CD4-positive, alpha-beta T cell treated with Interferon gamma for 1 hour (primary cell): ENCODE results near the gene KLHDC4.
A peak's percentile ranks its signal among the peaks of the same experiment; 100 is the strongest.

ENCODE experiments used
- DNase-seq: peaks from one replicate; pipeline ENCODE4 v3.0.0-alpha.2; 2020

Gene KLHDC4

GRCh38 chr16:87715231-87715630 lies 50.6 kb downstream of the KLHDC4 start:
- no peak for DNase-seq

- DNase-seq: peak; percentile 38
These were observed 52.1 kb downstream of the KLHDC4 start for GRCh38 chr16:87713451-87714229.

- no peak for DNase-seq
These were observed 53.5 kb downstream of the KLHDC4 start for GRCh38 chr16:87712184-87712762.

DNA sequence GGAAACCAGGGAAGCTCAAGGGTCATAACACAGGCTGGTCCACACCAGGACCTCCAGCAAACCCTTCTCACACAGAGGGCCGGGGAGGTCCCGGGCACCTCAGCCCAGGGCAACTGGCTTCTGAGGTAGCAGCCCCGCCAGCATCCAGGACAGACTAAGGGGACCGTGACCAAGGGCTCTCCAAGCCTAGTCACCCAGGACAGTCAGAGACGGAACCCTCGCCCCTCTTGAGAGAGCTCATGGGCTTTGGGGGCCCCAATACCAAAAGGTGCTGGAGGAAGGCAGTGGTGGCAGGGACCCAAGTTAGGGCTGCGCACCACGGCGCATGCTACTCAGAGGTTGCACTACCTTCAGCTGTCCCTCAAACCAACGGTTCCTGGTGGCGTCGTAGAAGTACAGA lies 54.9 kb downstream of the KLHDC4 start:
- no peak for DNase-seq

DNA sequence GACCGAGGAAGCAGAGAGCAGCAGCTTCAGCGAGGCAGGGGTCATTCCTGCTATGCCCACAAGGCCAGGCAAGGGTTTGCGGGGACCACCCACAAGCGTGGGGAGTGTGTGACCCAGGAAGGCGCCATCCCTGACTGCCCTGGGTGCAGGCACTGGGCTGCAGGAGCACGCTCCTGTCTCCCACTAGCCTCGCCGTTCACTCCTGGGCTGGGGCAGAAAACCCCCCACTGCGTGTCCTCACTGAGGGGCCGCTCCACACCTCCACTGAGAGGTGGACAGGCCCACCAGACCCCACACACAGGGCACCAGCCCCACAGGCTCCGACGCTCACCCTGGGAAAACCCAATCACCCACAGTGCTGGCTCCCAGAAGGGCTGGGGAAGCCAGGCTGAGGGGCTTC lies 56.1 kb downstream of the KLHDC4 start:
- no peak for DNase-seq

GRCh38 chr16:87708881-87709638 lies 56.7 kb downstream of the KLHDC4 start:
- DNase-seq: no peak

- no peak for DNase-seq
These were observed 57.8 kb downstream of the KLHDC4 start for GRCh38 chr16:87707714-87708580.

DNA sequence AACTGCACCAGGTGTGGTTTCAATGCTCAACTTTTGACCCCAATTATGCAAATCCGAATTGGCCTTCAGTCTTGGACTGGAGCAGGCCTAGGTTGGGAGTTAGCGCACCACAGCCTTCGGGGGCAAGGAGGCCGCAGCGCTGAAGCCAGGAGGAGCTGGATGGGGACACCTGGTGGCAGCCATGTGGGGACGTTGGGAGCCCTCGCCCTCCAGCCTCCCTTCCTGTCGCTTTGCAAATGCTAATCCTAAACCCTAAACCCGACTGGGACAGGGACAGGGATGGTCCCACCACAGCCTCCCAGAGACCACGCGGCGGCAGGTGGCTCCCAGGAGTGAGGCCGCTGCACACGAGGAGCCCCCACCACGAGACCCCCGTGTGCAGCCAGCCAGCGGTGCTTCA lies 58.7 kb downstream of the KLHDC4 start:
- no peak for DNase-seq

GRCh38 chr16:87706278-87707000 lies 59.3 kb downstream of the KLHDC4 start:
- DNase-seq: no peak

GRCh38 chr16:87705771-87706277 lies 60.0 kb downstream of the KLHDC4 start:
- DNase-seq: no peak

DNA sequence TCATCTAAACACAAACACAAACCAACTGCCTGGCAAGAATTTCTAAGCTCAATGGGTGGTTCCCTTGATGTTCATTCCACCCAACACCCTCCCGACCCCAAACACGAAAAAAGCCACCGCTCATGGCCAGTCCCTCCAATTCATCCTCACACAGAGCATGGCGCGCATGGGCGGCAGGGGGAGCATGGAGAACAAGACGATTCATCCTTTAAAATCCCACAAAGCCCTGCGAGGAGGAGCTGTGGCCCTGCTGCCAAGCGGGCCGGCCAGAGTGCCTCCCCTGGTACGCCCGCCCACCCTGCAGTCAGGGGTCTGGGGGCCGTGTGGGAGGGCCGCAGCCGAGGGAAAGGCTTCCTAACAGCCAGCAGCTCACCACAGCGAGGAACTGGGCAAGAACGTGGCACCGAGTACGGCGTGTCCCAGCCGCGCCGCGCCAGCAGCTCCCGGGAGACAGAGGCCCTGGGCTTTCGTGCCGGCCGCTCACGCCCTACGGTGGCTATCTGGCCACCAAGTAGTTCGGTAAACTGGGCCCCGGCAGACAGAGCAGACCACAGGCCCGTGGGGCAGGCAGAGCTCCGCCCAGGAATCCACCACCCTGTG lies 60.9 kb downstream of the KLHDC4 start:
- DNase-seq: no peak

DNA sequence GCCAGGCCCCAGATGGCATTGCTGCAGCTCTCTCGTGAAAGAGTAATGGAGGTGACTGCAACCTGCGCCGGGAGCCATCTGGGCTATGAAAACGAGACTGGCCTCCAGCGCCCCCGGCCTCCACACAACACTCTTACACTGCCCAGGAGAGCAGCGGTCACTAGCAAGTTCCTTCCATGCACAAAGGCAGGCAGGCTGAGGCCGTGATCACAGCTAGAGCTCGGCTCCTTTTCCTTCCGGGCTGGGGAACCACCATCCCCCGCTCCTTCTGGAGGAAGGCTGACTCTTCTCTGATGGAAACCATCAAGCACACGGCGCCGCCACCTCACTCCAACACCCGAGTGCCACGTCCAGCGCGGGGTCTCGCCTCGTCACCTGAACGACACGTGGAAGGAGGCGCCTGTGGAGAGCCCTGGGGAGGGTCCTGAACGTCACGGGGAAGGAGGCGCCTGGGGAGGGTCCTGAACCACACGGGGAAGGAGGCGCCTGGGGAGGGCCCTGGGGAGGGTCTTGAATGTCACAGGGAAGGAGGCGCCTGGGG lies 61.9 kb downstream of the KLHDC4 start:
- DNase-seq: no peak

GRCh38 chr16:87703071-87703470 lies 62.7 kb downstream of the KLHDC4 start:
- DNase-seq: no peak

- DNase-seq: peak; percentile 40
These were observed 63.4 kb downstream of the KLHDC4 start for GRCh38 chr16:87702325-87702811.

DNA sequence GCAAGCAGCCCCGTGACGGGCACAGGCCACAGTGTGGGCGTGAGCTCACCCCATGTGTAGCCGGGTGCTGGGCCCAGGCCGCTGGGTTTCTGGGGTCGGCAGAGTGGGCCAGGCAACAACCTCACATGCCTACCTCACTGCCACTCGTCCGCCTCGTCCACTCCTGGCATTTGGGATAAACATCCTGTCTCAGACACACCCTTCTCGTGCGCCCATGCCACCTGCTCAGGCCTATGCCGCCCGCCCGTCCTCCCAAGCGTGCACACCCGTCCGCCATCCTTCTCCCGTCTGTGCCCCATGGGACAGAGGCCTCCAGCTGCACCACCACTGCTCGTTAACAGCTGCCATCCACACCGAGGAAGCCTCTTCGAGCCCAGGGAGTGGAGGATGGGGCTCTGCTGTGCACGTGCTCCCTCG lies 64.3 kb downstream of the KLHDC4 start:
- DNase-seq: peak; percentile 29

- DNase-seq: no peak
These were observed 64.7 kb downstream of the KLHDC4 start for GRCh38 chr16:87701078-87701460.

DNA sequence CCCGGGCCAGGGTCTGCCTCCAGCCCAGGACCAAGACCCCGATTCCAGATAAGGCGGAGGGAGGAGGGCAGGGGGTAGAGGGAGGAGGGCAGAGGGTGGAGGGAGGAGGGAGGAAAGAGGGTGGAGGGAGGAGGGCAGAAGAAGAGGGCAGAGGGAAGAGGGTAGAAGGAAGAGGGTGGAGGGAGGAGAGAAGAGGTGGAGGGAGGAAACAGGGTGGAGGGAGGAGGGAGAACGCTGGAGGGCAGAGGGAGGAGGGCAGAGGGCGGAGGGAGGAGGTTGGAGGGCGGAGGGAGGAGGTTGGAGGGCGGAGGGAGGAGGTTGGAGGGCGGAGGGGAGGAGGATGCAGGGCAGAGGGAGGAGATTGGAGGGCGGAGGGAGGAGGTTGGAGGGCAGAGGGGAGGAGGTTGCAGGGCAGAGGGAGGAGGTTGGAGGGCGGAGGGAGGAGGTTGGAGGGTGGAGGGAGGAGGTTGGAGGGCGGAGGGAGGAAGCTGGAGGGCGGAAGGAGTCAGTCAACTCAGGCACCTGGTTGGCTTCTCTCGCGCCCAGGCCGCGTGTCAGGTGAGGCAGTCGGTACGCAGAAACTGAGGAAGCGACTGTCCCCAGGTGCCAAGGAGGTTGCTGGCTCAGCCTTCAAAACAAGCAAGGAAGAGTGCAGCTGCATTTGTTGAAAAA lies 65.2 kb downstream of the KLHDC4 start:
- peak; percentile 5 for DNase-seq

DNA sequence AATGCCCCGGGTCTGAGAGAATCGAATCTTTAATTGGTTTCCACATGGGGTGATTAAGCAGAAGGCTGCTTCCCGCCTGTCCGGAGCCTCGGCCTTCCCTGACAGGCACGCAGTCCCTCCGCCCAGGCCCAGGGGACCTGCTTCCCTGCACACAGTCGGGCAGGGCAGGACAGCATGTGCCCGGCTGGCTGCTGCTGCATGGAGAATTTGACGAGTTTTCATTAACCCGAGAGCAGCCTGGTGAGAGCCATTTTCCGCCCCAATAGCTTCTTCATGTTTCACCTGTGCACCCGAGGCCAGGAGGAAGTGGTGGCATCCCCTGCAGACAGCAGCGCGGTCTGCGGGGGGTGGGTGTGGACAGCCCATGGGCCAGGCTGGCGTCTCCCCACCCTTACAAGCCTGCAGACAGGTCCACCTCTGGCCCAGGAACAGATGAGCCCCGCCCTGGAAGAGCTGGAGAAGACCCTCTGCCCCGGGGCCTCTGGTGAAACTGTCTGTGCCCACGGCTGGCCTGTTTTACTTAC lies 67.0 kb downstream of the KLHDC4 start:
- no peak for DNase-seq

- no peak for DNase-seq
These were observed 67.5 kb downstream of the KLHDC4 start for GRCh38 chr16:87698241-87698640.

DNA sequence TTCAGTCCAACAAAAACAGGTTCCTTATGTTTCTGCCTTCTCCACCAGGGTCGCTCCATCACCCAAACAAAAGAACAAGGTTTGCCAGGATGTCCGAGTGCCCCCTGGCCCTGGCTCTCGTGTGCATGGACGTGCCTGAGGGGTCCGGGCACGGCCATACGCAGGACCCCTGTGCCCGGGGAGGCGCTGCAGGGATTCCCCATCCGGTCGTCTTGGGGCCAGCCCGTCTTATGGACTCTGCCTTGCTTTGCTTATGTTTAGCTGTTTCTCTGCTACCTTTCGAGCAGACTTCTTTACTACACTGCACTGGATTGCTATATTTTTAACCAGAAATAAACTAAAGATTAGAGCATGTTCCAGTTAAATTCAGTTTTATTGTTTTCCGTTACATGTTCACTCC lies 68.0 kb downstream of the KLHDC4 start:
- DNase-seq: no peak
